Natural killer cell (primary cell): ENCODE measurements around the gene POC1A. TPM values are rescaled to one million over a fixed set of nuclear protein-coding genes. Genes with fewer than 3 reads are reported as not detected.
"Not testable (repeated sequence)": the region's sequence is repeated elsewhere in the genome, so short reads cannot be mapped to it uniquely, and the experiment has no call there.

ENCODE experiments used
- ATAC-seq, 3 donors: fragments of 150-1000 bp in 2 of 3; fragments of 200-7000 bp in 1 of 3; cut with Tn5 transposase; 1 replicate in 1 of 3; 2 replicates in 2 of 3; pipeline ENCODE4 v1.10.0; 2021; ENCODE audit warnings: mild to moderate bottlenecking in 2 of 3, moderate library complexity in 2 of 3
- DNase-seq, 2 donors: peaks; one replicate each; pipeline versions ENCODE4 v3.0.0 to v3.0.0-alpha.2; 2013 to 2021; ENCODE audit warnings: mixed read lengths in 1 of 2
- H3K27ac ChIP-seq: one replicate; pipeline ENCODE4 v1.5.1; 2013; ENCODE audit warnings: mild to moderate bottlenecking, low read length
- H3K27me3 ChIP-seq: one replicate; pipeline ENCODE4 v1.6.1; 2013; ENCODE audit warnings: low read length; ENCODE audit not compliant: control insufficient read depth, insufficient read depth
- H3K36me3 ChIP-seq: one replicate; pipeline ENCODE4 v1.6.1; 2013; ENCODE audit warnings: low read length; ENCODE audit not compliant: control insufficient read depth, insufficient read depth
- H3K4me1 ChIP-seq: one replicate; pipeline ENCODE4 v1.6.1; 2013; ENCODE audit warnings: low read length; ENCODE audit not compliant: control insufficient read depth, insufficient read depth
- H3K4me3 ChIP-seq: one replicate; pipeline ENCODE4 v1.5.1; 2013; ENCODE audit warnings: low read length
- H3K9me3 ChIP-seq: one replicate; pipeline ENCODE4 v1.6.1; 2013; ENCODE audit warnings: low read length; ENCODE audit not compliant: control insufficient read depth, insufficient read depth
- H3K27ac Mint-ChIP-seq, 2 donors: one replicate each; pipeline ENCODE4 v1.8.0; 2022; ENCODE audit warnings: mild to moderate bottlenecking in 2 of 2, mixed read lengths in 2 of 2, moderate library complexity in 1 of 2
- H3K27me3 Mint-ChIP-seq, 2 donors: one replicate each; pipeline ENCODE4 v1.8.0; 2022; ENCODE audit warnings: low read depth in 2 of 2, mixed read lengths in 2 of 2
- H3K36me3 Mint-ChIP-seq: one replicate; pipeline ENCODE4 v1.8.0; 2022; ENCODE audit warnings: mixed read lengths
- H3K4me1 Mint-ChIP-seq, 2 donors: one replicate each; pipeline ENCODE4 v1.8.0; 2022; ENCODE audit warnings: mixed read lengths in 2 of 2
- H3K4me3 Mint-ChIP-seq: one replicate; pipeline ENCODE4 v1.8.0; 2022; ENCODE audit warnings: mild to moderate bottlenecking, moderate library complexity, mixed read lengths
- H3K9me3 Mint-ChIP-seq, 2 donors: one replicate each; pipeline ENCODE4 v1.8.0; 2022; ENCODE audit warnings: mixed read lengths in 2 of 2
- CTCF ChIP-seq: fragments of 200-600 bp; IDR thresholded peaks from one replicate; pipeline ENCODE4 v1.8.0; 2022; ENCODE audit warnings: antibody characterized with exemption
- WGBS: methylation state at CpG from one replicate; pipeline ENCODE4 v1.1.7; 2013; ENCODE audit warnings: missing lambda C conversion rate; ENCODE audit not compliant: insufficient coverage; 5-methylcytosine and 5-hydroxymethylcytosine counted together
- intact Hi-C: fragments of 100-400 bp; cut with micrococcal nuclease; formaldehyde crosslinking; loops from one replicate; pipeline ENCODE4 v1.14.2; 2022
- total RNA-seq, 4 donors: library from RNA; stranded (reverse); fragments of 120-200 nt in 1 of 4; gene quantifications; one replicate each; pipeline versions ENCODE4 v1.2.3 to v1.2.4, GENCODE V29; 2013 to 2022

Gene POC1A
- total RNA-seq, 3 donors from 2014 or later (not counting 1 experiment from before 2014, with no cell fraction given), result 1.3 to 2.6 (median 2.4) TPM

DNA sequence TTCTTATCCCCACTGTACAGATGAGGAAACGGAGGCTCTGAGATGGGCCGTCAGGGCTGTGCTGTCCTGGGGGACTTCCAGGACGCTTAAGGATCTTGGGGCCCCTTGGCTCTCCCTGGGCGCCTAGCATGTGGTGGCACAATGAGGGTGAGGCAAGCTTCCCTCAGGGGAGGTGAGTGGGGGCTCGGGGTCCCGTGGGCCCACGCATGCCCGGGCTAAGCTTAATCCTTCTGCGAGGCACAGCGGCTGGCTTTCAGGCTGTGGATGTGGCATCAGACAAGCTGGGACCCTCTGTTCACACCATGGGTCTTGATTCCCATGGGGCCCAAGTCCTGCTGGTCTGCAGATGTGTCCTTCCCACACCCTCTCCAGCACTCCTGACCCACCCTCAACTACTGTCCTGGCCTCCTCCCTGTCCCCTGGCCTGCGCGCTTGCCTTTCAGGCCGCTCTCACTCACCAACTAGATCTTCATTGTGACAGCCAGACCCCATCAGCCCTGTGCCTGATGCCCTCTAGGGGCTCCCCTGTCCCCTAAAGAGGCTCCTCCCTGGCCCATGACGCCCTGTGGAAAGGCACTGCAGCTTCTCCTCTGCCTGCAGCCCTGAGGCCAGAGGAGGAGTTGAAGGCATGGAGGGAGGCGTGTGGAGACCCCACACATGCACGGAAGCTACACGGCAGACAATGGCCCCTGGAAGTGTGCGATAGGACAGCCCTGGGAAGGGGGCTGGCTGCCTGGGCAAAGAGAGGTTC, 109.2 kb downstream of the POC1A start:
- Histone ChIP-seq H3K27ac (no peak overlapping the region), H3K9me3 (no peaks in the 10 kb centered on the region), H3K4me1 (peaks cover 17% of the 10 kb centered on the region), H3K36me3 (peaks cover 18% of the 10 kb centered on the region), H3K4me3 (no peak overlapping the region), H3K27me3 (no peaks in the 10 kb centered on the region)
- DNase-seq, result no peak
- intact Hi-C loops, result no loop called here
- Mint-ChIP-seq H3K36me3 (no peaks in the 10 kb centered on the region), H3K4me1 (peaks cover 10 to 13% of the 10 kb centered on the region in 2 donors), H3K4me3 (no peak overlapping the region), H3K27ac (peak overlapping the region in 1 of 2 donors; percentile 71), H3K9me3 (no peaks in the 10 kb centered on the region), H3K27me3 (no peaks in the 10 kb centered on the region)
- ATAC-seq, result no peak
- no peak for TF ChIP-seq CTCF
- WGBS, result 92% methylated on average over 18 of the region's 18 CpGs

- 88% methylated on average over 6 of the region's 6 CpGs for WGBS
- no peak overlapping the region for H3K27ac Mint-ChIP-seq
- no peaks in the 10 kb centered on the region for H3K36me3 Mint-ChIP-seq
- no peaks in the 10 kb centered on the region for H3K27me3 ChIP-seq
- no peak overlapping the region for H3K4me3 ChIP-seq
- intact Hi-C loops, result no loop called here
- no peaks in the 10 kb centered on the region for H3K9me3 ChIP-seq
- H3K4me3 Mint-ChIP-seq, result no peak overlapping the region
- H3K27ac ChIP-seq, result no peak overlapping the region
- peaks cover 6% of the 10 kb centered on the region for H3K4me1 ChIP-seq
- peaks cover 0 to 3% of the 10 kb centered on the region in 2 donors for H3K27me3 Mint-ChIP-seq
- TF ChIP-seq CTCF, result no peak
- no peak for ATAC-seq
- peaks cover 4 to 5% of the 10 kb centered on the region in 2 donors for H3K4me1 Mint-ChIP-seq
- H3K9me3 Mint-ChIP-seq, result no peaks in the 10 kb centered on the region
- H3K36me3 ChIP-seq, result peaks cover 5% of the 10 kb centered on the region
- no peak for DNase-seq
Measured at GRCh38 chr3:52043750-52044149, 110.5 kb downstream of the POC1A start.

- H3K4me1 Mint-ChIP-seq, DNase-seq, H3K9me3 ChIP-seq, intact Hi-C loops, H3K9me3 Mint-ChIP-seq, H3K27ac Mint-ChIP-seq, H3K36me3 ChIP-seq, H3K4me1 ChIP-seq, H3K4me3 ChIP-seq, H3K27me3 Mint-ChIP-seq, H3K27me3 ChIP-seq, ATAC-seq, H3K4me3 Mint-ChIP-seq, H3K36me3 Mint-ChIP-seq, H3K27ac ChIP-seq: not testable (repeated sequence)
- 92% methylated on average over 1 of the region's 1 CpG for WGBS
Measured at GRCh38 chr3:52043039-52043438, 111.2 kb downstream of the POC1A start.

- H3K4me1 ChIP-seq, result no peaks in the 10 kb centered on the region
- H3K9me3 ChIP-seq, result no peaks in the 10 kb centered on the region
- DNase-seq, result no peak
- no peak overlapping the region for H3K27ac Mint-ChIP-seq
- TF ChIP-seq CTCF, result no peak
- intact Hi-C loops, result no loop called here
- H3K4me3 ChIP-seq, result no peak overlapping the region
- no peak overlapping the region for H3K27ac ChIP-seq
- H3K4me1 Mint-ChIP-seq, result peaks cover 4 to 5% of the 10 kb centered on the region in 2 donors
- no peaks in the 10 kb centered on the region for H3K27me3 ChIP-seq
- no peak overlapping the region for H3K4me3 Mint-ChIP-seq
- no peaks in the 10 kb centered on the region for H3K9me3 Mint-ChIP-seq
- 85% methylated on average over 10 of the region's 10 CpGs for WGBS
- peaks cover 0 to 3% of the 10 kb centered on the region in 2 donors for H3K27me3 Mint-ChIP-seq
- no peak for ATAC-seq
- H3K36me3 ChIP-seq, result no peaks in the 10 kb centered on the region
- no peaks in the 10 kb centered on the region for H3K36me3 Mint-ChIP-seq
Measured at GRCh38 chr3:52041118-52041731, 113.0 kb downstream of the POC1A start.
